Nucleus accumbens (tissue), 56 donors: ENCODE data around the gene SYTL3.
A peak's percentile ranks its signal among the peaks of the same experiment; 100 is the strongest.

Source experiments
- DNase-seq, 56 donors: peaks; one replicate each; lab custom pipeline; 2025; lab: John Stamatoyannopoulos, UW

Gene SYTL3

GRCh38 chr6:158769771-158770432 is 120.0 kb downstream of the SYTL3 start:
- peak in 36 of 56 donors; percentile 6 to 70 (median 34) for DNase-seq

- peak in 25 of 56 donors; percentile 8 to 62 (median 25) for DNase-seq
Measured at GRCh38 chr6:158770533-158771330, 120.9 kb downstream of the SYTL3 start.

GRCh38 chr6:158771399-158772152 is 121.7 kb downstream of the SYTL3 start:
- DNase-seq = no peak

GRCh38 chr6:158772172-158772571 is 122.3 kb downstream of the SYTL3 start:
- no peak for DNase-seq

GRCh38 chr6:158772851-158773371 is 123.1 kb downstream of the SYTL3 start:
- no peak for DNase-seq

- DNase-seq = no peak
Measured at GRCh38 chr6:158773581-158774449, 124.0 kb downstream of the SYTL3 start.

GRCh38 chr6:158774717-158775449 is 125.0 kb downstream of the SYTL3 start:
- no peak for DNase-seq

- DNase-seq = no peak
Measured at GRCh38 chr6:158775832-158776231, 126.0 kb downstream of the SYTL3 start.

GRCh38 chr6:158776737-158777136 is 126.9 kb downstream of the SYTL3 start:
- no peak for DNase-seq

- no peak for DNase-seq
Measured at GRCh38 chr6:158777510-158777909, 127.7 kb downstream of the SYTL3 start.

- peak in 1 of 56 donors; percentile 15 for DNase-seq
Measured at GRCh38 chr6:158778005-158778527, 128.2 kb downstream of the SYTL3 start.

- no peak for DNase-seq
Measured at GRCh38 chr6:158780246-158780884, 130.5 kb downstream of the SYTL3 start.

- no peak for DNase-seq
Measured at GRCh38 chr6:158780988-158781691, 131.3 kb downstream of the SYTL3 start.

GRCh38 chr6:158781692-158782373 is 132.0 kb downstream of the SYTL3 start:
- no peak for DNase-seq

GRCh38 chr6:158782432-158783166 is 132.7 kb downstream of the SYTL3 start:
- DNase-seq = no peak

GRCh38 chr6:158783167-158783450 is 133.3 kb downstream of the SYTL3 start:
- DNase-seq = no peak

GRCh38 chr6:158783851-158784250 is 134.0 kb downstream of the SYTL3 start:
- no peak for DNase-seq
